H7 (cell line): Measurements from ENCODE around the gene TTC13. TPM values are rescaled to one million over a fixed set of nuclear protein-coding genes. Genes with fewer than 3 reads are reported as not detected.

Experiments used
- DNase-seq: peaks from one replicate; pipeline ENCODE4 v3.0.0; 2012
- H3K27me3 ChIP-seq: 2 replicates; pipeline ENCODE4 v1.6.0; 2011; ENCODE audit warnings: mild to moderate bottlenecking, low read length; ENCODE audit not compliant: control insufficient read depth, insufficient read depth
- H3K36me3 ChIP-seq: replicated peaks from 2 replicates; pipeline ENCODE4 v1.5.1; 2011; ENCODE audit warnings: low read length; ENCODE audit not compliant: control insufficient read depth, insufficient read depth
- H3K4me3 ChIP-seq: 2 replicates; pipeline ENCODE4 v1.5.1; 2011; ENCODE audit warnings: low read depth, mild to moderate bottlenecking, control low read depth, low read length, moderate library complexity; ENCODE audit not compliant: insufficient read depth
- total RNA-seq: library from RNA; depleted of rRNA; stranded (reverse); fragments of >200 nt; shearing (Covaris generic); gene quantifications from 2 replicates; pipeline ENCODE4 v1.2.3, GENCODE V29; 2014

Gene TTC13
- total RNA-seq, 1 experiment from 2014 or later: 7.3 TPM

DNA sequence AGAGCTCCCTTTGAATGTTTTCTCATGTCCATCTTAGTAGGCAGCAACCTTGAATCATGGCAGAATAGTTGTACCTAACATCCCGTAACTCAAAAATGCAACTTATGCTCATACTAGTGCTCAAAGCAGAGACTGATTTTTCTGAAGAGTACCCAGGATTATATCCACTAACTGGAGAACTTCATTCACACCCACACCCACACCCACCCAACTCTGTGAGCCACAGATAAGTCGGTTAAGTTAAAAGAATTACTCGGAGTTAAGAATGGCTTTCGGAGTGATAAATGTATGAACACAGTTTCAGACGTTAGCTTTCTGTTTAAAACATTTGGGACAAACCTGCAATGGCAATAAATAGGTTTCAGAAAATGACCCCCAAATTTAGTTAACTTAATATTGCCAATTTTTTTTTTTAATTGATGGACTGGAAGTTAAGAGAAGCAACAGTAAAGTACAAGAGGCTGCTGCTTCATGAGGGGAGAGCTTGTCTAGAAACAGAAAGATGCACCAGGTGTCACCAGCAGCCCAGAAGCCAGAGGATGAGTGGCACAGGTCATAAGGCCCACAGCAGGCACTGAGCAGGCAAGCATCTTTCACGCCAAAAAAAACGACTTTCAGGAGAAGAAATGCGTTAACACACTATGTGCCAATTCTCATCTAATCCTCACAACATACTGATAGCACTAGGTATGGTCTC lies 61.9 kb downstream of the TTC13 start:
- no peak for DNase-seq
- no peaks in the 10 kb centered on the region for H3K36me3 ChIP-seq
- no peaks in the 10 kb centered on the region for H3K27me3 ChIP-seq
- no peak overlapping the region for H3K4me3 ChIP-seq

DNA sequence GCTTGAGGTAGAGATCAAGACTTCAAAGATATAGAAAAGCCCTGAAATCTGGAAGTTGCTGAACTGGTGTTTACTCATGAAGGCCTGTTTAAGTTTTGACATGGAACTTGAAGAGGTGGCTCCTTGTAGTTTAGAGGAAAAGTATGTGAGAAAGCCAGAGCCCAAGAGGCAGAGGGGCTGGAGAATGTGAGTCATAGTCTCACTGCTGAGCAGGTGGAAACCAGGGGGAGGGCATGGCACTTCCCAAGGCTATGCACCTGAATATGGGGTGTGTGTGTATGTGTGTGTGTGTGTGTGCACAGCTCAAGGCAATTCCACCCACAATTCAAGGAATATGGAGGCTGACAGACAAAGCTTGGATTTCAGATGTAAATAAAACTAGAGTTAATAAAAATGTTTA lies 63.6 kb downstream of the TTC13 start:
- H3K4me3 ChIP-seq: no peak overlapping the region
- DNase-seq: no peak
- H3K36me3 ChIP-seq: no peaks in the 10 kb centered on the region
- H3K27me3 ChIP-seq: no peaks in the 10 kb centered on the region

DNA sequence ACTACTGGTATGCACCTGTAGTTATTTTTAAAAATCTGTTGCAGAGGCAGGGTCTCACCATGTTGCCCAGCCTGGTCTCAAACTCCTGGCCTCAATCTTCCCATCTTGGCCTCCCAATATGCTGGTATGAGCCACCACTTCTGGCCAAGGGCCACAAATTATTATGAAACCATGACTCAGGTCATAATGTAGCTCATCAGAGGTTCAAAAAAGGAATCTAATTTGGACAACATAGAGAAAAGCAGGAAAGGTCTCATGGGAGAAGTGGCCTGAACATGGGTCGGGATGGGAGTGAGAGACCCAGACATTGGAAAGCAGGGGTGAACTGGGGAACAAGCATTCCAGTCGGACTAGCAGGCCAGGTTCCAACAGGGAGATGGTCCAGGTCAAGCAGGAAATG lies 65.2 kb downstream of the TTC13 start:
- DNase-seq: no peak
- Histone ChIP-seq H3K36me3 (no peaks in the 10 kb centered on the region), H3K27me3 (no peaks in the 10 kb centered on the region), H3K4me3 (no peak overlapping the region)

DNA sequence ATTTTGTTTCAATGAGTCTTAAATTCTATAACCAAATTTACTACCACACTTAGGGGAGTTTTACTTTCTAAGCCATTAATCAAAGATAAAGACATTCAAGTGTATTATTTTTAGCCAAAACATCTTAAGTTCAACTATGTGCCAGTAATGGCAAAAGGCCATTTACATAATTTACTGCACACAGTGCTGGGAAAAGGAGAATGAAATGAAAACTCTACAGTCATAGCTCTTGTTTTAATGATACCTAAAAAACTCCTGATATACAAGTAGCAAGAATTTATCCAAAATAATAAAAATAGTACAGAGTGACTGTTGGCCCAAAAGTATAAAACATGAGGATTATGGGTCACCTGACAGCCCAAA lies 67.9 kb downstream of the TTC13 start:
- DNase-seq: no peak
- Histone ChIP-seq H3K4me3 (no peak overlapping the region), H3K36me3 (no peaks in the 10 kb centered on the region), H3K27me3 (no peaks in the 10 kb centered on the region)

DNA sequence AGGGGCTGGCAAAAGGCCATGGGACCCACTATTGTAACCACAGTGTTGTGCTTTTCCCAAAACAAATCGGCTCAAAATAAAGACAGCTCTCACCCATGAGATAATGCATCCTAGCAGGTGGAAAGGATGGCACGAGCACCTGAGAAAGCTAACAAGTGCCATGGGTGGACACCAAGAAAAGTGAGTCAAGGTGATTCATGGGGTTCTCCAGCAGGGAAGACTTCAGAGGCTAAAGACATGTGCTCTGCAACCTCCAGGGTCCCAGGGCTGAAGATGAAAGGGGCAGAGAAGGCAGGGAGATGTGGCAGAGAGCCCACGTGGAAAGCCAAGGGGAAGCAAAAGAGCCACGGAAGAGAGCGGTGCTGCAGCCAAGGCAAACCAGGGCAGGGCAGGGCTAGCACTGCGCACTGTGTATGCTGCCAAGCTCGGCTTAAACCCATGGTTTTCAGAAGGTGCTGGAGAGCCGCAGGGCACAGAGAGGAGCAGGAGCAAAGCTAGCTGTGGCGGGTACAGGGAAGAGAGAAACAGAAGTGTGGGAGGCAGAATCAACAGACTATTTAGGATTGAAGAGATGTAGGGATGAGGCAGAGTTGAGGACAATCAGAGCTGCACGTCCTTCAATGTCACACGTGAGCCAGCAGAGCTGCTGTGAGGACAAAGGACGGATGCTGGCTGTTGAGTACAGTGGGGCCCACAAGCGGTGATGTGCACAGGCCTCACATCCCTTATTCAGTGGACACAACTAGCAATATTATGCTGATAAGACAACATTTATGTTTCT lies 68.5 kb downstream of the TTC13 start:
- no peak for DNase-seq
- Histone ChIP-seq H3K27me3 (no peaks in the 10 kb centered on the region), H3K4me3 (no peak overlapping the region), H3K36me3 (no peaks in the 10 kb centered on the region)

DNA sequence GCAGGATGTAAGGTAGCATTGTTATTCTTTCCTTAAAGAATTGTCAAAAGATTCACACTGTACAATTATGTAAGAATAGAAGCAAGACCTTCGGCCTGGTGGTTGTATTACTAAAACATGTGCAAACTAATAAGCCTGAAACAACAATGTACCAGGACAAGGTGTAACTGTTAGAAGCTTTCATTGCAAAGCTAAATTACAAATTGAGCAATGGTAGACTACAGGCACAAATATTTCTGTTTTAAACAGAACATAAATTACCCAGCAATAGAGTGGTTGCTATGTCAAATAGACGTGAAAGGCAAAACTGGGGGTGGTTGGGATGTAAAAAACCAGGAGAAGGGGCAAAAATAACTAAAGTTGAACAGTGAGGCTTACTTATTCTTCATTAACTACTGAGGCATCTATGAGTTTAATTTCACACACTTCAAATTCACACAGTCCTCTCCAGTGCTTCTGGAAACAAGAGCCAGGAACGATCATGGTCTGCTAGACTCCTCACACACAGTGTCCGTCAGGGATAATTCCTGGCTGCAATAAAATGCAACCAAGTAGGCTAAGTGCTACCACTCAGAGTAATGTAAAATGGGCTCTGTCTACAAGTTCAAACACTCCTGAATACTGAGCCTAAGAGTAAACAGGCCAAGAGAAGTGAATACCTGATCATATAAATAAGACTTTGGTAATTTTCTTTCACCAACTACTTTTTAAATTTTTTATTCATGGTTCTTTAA lies 71.0 kb downstream of the TTC13 start:
- H3K36me3 ChIP-seq: no peaks in the 10 kb centered on the region
- H3K27me3 ChIP-seq: no peaks in the 10 kb centered on the region
- no peak overlapping the region for H3K4me3 ChIP-seq

DNA sequence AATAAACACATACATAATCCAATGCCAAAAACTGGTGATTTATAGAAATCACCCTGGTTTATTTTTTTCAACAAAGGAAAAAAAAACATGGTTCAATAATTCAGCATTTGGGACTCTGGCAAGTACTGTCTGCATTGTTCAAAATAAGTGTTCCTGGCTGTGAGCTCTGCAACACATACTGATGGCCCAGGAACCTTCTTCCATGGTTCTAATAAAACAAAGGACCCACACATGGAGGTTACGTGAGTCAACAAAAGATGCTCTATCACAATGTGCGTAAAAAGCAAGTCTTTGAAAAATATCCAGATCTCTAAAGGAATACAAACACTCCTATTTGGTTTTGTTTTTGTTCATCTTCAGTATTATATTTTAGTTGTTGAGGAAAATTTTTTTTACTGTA lies 72.4 kb downstream of the TTC13 start:
- no peak for DNase-seq
- H3K4me3 ChIP-seq: no peak overlapping the region
- H3K27me3 ChIP-seq: no peaks in the 10 kb centered on the region
- no peaks in the 10 kb centered on the region for H3K36me3 ChIP-seq

More for the DNA sequence above, 71.0 kb downstream of the TTC13 start:
- DNase-seq: no peak

DNA sequence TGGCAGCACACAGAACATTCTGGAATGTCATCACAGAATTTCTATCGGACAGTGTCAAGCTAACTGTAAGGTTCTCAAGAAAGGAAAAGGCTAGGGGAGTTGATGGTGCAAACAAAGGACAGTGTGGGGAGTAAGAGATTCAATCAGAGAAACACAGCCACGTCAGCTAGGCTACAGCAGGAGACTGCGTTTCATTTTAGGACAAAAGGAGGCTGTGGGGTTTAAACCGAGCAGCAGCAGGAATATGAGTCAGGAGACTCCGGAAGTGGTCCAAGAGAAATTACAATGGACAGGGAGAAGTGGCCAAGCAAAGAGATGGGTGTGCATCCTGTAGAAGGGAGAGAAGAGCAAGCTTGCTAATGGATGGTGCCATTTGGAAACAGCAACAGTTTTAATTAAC lies 72.9 kb downstream of the TTC13 start:
- Histone ChIP-seq H3K36me3 (no peaks in the 10 kb centered on the region), H3K27me3 (no peaks in the 10 kb centered on the region), H3K4me3 (no peak overlapping the region)
- DNase-seq: no peak

DNA sequence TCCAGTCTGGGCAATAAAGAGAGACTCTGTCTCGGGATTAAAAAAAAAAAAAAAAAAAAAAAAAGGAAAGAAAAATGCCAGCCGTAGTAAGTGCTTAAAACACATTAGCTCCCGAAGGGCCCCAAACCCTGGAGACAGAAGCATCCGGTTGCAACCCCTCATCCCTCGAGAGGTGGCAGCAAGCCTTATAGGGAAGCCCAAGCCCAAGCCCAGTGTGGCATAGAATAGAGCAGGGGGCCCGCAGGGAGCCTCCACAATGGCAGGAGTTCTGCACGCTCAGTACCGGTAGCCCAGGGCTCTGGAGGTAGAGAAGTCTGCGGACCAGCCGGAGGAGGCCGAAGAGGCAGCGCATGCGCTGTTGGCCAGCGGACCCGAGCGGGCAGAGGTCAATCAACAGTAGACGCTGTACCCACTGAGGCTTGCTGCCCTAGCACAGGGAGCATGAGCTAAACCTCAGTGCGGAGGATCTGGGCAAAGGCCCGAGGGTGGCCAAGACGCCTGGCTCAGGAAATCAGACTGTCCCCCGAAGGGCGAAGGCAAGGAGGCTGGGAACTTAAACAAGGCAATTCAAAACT lies 76.2 kb downstream of the TTC13 start:
- H3K27me3 ChIP-seq: no peaks in the 10 kb centered on the region
- peak; percentile 70 for DNase-seq
- no peak overlapping the region for H3K4me3 ChIP-seq
- no peaks in the 10 kb centered on the region for H3K36me3 ChIP-seq

DNA sequence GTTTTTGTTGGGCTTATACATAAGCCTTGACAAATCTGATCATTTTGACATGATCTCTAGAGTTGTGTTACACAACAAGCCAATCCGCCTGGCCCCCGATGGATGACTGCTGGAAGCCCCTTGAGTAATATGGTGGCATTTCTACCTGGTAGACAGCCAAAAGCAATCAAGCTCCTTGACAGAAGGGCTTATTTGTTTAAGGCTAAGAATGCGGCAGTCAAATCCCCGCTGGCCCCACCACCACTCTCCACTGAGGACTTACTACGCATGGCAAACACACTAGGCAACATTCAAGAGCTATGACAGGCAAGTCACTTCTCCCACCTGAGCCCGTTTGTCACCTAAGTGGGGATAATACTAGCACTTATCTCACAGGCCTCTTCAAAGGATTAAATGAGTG lies 77.0 kb downstream of the TTC13 start:
- H3K36me3 ChIP-seq: no peaks in the 10 kb centered on the region
- H3K4me3 ChIP-seq: no peak overlapping the region
- no peaks in the 10 kb centered on the region for H3K27me3 ChIP-seq
- DNase-seq: no peak

DNA sequence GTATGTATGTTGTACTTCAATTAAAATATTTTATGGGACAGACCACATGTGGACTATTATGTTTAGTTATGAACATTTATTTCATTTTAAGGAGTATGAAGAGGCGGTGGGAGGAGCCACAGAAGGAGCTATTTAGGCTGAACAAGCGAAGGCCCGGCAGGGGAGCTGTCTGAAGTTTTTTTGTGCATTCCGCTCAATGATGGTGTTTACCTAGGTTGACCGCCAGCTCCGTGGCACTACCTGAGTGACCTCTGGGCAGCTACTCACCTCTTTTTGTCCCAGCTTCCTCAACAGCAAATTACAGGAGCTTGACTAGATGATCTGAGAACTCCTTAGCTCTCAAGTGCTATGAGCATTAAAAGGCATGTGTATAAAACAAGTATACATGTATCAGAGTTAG lies 77.7 kb downstream of the TTC13 start:
- H3K4me3 ChIP-seq: no peak overlapping the region

DNA sequence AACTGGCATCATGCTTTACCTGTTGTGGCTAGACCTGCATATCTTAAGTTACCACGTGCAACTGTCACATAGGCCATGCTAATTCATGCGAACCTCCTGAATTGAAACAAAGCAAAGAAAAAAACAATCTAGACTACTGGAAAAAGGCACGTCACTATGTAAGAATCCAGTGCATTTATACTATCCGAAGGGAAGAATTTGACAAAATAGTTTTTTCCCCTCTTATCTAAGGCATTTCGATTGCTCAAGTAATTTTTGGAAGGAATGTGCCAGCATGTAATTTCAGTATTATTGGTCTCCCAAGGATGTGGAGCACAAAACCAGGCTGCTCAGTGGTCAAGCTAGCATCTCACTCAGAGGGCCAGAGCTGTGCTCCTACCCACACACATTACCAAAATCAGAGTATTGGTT lies 78.8 kb downstream of the TTC13 start:
- Histone ChIP-seq H3K4me3 (no peak overlapping the region), H3K27me3 (no peaks in the 10 kb centered on the region), H3K36me3 (no peaks in the 10 kb centered on the region)
- no peak for DNase-seq

More for the DNA sequence above, 77.7 kb downstream of the TTC13 start:
- no peaks in the 10 kb centered on the region for H3K36me3 ChIP-seq
- no peaks in the 10 kb centered on the region for H3K27me3 ChIP-seq
- DNase-seq: no peak

DNA sequence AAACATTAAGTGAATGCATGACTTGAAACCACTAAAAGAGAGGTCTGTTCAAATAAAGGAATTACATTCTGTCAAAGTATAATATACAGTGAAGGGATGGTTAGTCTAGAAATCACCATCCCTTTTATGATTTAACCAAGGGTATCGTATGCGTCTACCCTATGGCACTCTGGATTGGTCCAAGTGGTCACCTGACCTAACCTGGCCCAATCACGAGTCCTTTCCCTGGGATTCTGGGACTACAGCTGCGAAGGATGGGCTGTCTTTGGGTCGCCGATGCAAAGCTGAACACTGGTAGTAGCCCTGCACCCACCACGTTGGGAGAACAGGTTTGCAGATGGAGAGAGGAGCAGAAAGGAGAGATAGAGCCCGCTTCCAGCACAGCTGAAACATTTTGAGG lies 79.9 kb downstream of the TTC13 start:
- peak; percentile 40 for DNase-seq
- Histone ChIP-seq H3K27me3 (no peaks in the 10 kb centered on the region), H3K4me3 (no peak overlapping the region), H3K36me3 (no peaks in the 10 kb centered on the region)

DNA sequence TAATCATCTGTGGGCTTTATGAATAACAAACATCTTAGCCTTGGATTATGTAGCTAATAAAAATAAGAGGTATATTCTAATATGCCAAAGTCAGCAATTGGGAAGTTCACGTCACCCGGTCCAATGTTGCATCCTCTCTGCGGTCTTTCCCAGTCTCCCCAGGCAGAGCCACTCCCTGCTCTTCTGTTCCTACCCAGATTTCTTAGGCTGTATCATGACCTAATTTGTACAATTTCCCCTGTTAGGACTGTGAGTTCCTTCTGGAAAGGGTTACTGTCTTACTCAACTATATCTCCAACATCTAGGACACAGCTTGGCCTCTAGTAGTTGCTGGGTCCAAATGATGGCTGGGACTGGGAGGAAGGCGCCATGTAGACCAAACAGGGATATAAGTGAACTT lies 80.5 kb downstream of the TTC13 start:
- no peaks in the 10 kb centered on the region for H3K27me3 ChIP-seq
- H3K4me3 ChIP-seq: no peak overlapping the region
- no peak for DNase-seq
- no peaks in the 10 kb centered on the region for H3K36me3 ChIP-seq

DNA sequence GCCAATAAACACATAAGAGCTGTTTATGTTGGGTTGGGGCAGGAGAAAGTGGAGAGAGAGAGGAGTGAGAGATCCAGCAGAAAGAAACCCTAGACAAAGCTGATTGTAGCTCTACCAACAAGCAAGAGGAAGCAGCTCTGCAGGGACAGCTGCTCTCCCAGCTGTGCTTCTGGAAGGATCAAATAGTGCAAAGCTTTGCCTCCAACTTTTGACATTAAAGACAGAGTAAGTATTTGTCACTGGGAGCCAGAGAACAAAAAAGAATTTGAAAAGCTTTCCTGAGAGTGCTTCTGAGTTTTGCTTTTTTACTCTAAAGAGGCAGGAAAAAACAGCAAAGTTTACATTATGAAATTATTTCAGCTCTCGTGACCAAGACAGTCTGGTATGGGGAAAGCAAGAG lies 81.9 kb downstream of the TTC13 start:
- no peaks in the 10 kb centered on the region for H3K36me3 ChIP-seq
- no peaks in the 10 kb centered on the region for H3K27me3 ChIP-seq
- DNase-seq: no peak
- H3K4me3 ChIP-seq: no peak overlapping the region
